Hepatocyte (in vitro differentiated cells): ENCODE data around the gene SLC8A2. TPM values are rescaled to one million over a fixed set of nuclear protein-coding genes. Genes with fewer than 3 reads are reported as not detected.
"Not testable (repeated sequence)": the region's sequence is repeated elsewhere in the genome, so short reads cannot be mapped to it uniquely, and the experiment has no call there.

Experiments used
- DNase-seq: peaks from one replicate; pipeline ENCODE4 v3.0.0-alpha.2; 2016; ENCODE audit warnings: low spot score
- H2AFZ ChIP-seq: fragments of 200-600 bp; sonication (generic); 2 replicates; pipeline ENCODE4 v1.6.0; 2016; ENCODE audit warnings: antibody characterized with exemption, mild to moderate bottlenecking
- H3K27ac ChIP-seq: fragments of 200-600 bp; sonication (generic); 2 replicates; pipeline ENCODE4 v1.5.1; 2016; ENCODE audit warnings: mild to moderate bottlenecking
- H3K27me3 ChIP-seq: fragments of 200-600 bp; sonication (generic); 2 replicates; pipeline ENCODE4 v1.6.1; 2016
- H3K36me3 ChIP-seq: fragments of 200-600 bp; sonication (generic); replicated peaks from 2 replicates; pipeline ENCODE4 v1.5.1; 2016; ENCODE audit warnings: low read depth; ENCODE audit not compliant: insufficient read depth
- H3K4me1 ChIP-seq: fragments of 200-600 bp; sonication (generic); 2 replicates; pipeline ENCODE4 v1.5.1; 2016; ENCODE audit warnings: mild to moderate bottlenecking, moderate library complexity; ENCODE audit not compliant: insufficient read depth
- H3K4me2 ChIP-seq: fragments of 200-600 bp; sonication (generic); 2 replicates; pipeline ENCODE4 v1.6.0; 2016
- H3K4me3 ChIP-seq: fragments of 200-600 bp; sonication (generic); 2 replicates; pipeline ENCODE4 v1.5.1; 2016; ENCODE audit warnings: mild to moderate bottlenecking
- H3K79me2 ChIP-seq: fragments of 200-600 bp; sonication (generic); 2 replicates; pipeline ENCODE4 v1.6.0; 2017; ENCODE audit warnings: mild to moderate bottlenecking
- H3K9me2 ChIP-seq: fragments of 200-600 bp; sonication (generic); replicated peaks from 2 replicates; pipeline ENCODE4 v1.6.0; 2017; ENCODE audit warnings: mild to moderate bottlenecking; ENCODE audit not compliant: insufficient read depth
- H3K9me3 ChIP-seq: fragments of 200-600 bp; sonication (generic); 2 replicates; pipeline ENCODE4 v1.5.1; 2016; ENCODE audit warnings: low read depth, mild to moderate bottlenecking
- H4K20me1 ChIP-seq: fragments of 200-600 bp; sonication (generic); 2 replicates; pipeline ENCODE4 v1.6.0; 2016; ENCODE audit warnings: mild to moderate bottlenecking; ENCODE audit not compliant: insufficient read depth, poor library complexity, severe bottlenecking
- EZH2 ChIP-seq: fragments of 200-600 bp; sonication (generic); IDR thresholded peaks from 2 replicates; pipeline ENCODE4 v1.6.1; 2016; ENCODE audit warnings: antibody characterized with exemption, mild to moderate bottlenecking, borderline replicate concordance
- EZH2phosphoT487 ChIP-seq: fragments of 200-600 bp; sonication (generic); IDR thresholded peaks from one replicate; pipeline ENCODE4 v1.6.1; 2018; ENCODE audit warnings: antibody characterized with exemption, mild to moderate bottlenecking, low read depth, moderate library complexity; ENCODE audit not compliant: unreplicated experiment, severe bottlenecking
- WGBS: methylation state at CpG from one replicate; pipeline ENCODE4 v1.1.6; 2016; ENCODE audit warnings: low lambda C conversion rate; ENCODE audit errors: missing lambda C conversion rate; 5-methylcytosine and 5-hydroxymethylcytosine counted together
- polyA plus RNA-seq: library from polyadenylated mRNA; unstranded; fragments of >200 nt; fragmentation: Nextera tagmentation; extraction: Ambion mirVana; gene quantifications from 2 replicates; pipeline ENCODE4 v1.2.1, GENCODE V29; 2016
- total RNA-seq: library from RNA; depleted of rRNA; stranded (reverse); fragments of >200 nt; gene quantifications from 2 replicates; pipeline ENCODE4 v1.2.3, GENCODE V29; 2014
- TF ChIP-seq, protein P1 (sequence below): fragments of 200-600 bp; sonication (generic); IDR thresholded peaks from 2 replicates; pipeline ENCODE4 v1.5.1; 2016; ENCODE audit warnings: antibody characterized with exemption, mild to moderate bottlenecking; ENCODE audit not compliant: poor library complexity

The SLC8A2 gene
- total and polyA plus RNA-seq, 2 experiments from 2014 or later, result 0.24 to 1.1 TPM

DNA sequence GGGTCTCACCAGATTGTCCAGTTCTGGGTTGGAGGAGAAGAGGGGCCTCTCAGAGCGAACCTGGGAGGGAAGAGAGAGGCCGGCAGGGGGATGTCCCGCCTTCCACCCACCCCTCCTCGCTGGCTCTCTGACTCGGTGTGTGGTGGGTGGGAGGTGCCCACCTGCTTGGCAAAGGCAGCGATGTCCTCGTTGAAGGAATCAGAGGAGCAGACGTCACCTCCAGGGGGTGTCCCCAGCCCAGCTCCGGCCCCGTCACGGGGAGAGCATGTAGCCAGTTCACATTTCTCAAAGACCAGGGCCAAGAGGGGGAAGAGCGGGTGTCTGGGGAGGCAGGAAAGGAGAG is 55.1 kb downstream of the SLC8A2 start:
- H3K9me2 ChIP-seq, result no peaks in the 10 kb centered on the region
- H3K4me3 ChIP-seq, result no peak overlapping the region
- no peak for DNase-seq
- peaks cover 11% of the 10 kb centered on the region for H3K4me1 ChIP-seq
- no peaks in the 10 kb centered on the region for H3K9me3 ChIP-seq
- H3K4me2 ChIP-seq, result no peak overlapping the region
- H4K20me1 ChIP-seq, result peaks cover 2% of the 10 kb centered on the region
- H3K36me3 ChIP-seq, result no peaks in the 10 kb centered on the region
- H3K27me3 ChIP-seq, result peaks cover 51% of the 10 kb centered on the region
- no peaks in the 10 kb centered on the region for H3K79me2 ChIP-seq
- no peak overlapping the region for H2AFZ ChIP-seq
- TF ChIP-seq EZH2phosphoT487 (no peak), EZH2 (no peak)
- TF ChIP-seq, protein P1, sequence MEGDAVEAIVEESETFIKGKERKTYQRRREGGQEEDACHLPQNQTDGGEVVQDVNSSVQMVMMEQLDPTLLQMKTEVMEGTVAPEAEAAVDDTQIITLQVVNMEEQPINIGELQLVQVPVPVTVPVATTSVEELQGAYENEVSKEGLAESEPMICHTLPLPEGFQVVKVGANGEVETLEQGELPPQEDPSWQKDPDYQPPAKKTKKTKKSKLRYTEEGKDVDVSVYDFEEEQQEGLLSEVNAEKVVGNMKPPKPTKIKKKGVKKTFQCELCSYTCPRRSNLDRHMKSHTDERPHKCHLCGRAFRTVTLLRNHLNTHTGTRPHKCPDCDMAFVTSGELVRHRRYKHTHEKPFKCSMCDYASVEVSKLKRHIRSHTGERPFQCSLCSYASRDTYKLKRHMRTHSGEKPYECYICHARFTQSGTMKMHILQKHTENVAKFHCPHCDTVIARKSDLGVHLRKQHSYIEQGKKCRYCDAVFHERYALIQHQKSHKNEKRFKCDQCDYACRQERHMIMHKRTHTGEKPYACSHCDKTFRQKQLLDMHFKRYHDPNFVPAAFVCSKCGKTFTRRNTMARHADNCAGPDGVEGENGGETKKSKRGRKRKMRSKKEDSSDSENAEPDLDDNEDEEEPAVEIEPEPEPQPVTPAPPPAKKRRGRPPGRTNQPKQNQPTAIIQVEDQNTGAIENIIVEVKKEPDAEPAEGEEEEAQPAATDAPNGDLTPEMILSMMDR, result no peak
- H3K27ac ChIP-seq, result no peak overlapping the region
- 69% methylated on average over 9 of the region's 12 CpGs for WGBS

DNA sequence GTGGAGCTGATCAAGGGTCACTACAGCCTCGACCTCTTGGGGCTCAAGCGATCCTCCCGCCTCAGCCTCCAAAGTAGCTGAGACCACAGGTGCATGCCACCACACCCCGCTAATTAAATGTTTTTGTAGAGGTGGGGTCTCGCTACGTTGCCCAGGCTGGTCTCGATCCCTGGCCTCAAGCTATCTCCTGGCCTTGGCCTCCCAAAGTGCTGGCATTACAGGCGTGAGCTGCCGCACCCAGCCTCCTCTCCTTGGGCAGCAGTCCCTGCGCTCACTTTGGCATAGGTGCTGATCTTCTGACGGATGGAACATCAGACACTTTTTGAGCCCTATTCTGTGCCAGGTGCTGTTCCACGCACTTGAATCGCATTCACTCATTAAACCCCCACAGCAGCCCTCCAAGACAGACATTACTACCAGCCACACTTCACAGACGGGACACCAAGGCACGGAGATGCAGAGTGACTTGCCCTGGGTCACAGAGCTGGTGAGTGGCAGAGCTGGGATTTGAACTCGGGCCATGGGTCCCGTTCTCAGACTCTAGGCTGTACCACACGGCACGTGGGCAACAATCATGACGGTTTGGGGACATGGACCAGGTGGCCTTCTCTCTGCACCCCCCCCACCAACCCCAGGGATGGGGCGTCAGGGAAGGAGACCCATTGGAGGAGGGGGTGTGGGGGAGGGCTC is 55.6 kb downstream of the SLC8A2 start:
- TF ChIP-seq, protein P1, result no peak
- TF ChIP-seq EZH2 (no peak), EZH2phosphoT487 (no peak)
- Histone ChIP-seq H2AFZ (no peak overlapping the region), H3K4me3 (no peak overlapping the region), H4K20me1 (peaks cover 2% of the 10 kb centered on the region), H3K79me2 (no peaks in the 10 kb centered on the region), H3K27ac (no peak overlapping the region), H3K4me1 (peaks cover 8% of the 10 kb centered on the region), H3K36me3 (no peaks in the 10 kb centered on the region), H3K4me2 (no peak overlapping the region), H3K9me3 (no peaks in the 10 kb centered on the region), H3K9me2 (no peaks in the 10 kb centered on the region), H3K27me3 (peaks cover 46% of the 10 kb centered on the region)
- WGBS, result 95% methylated on average over 21 of the region's 21 CpGs
- DNase-seq, result no peak

DNA sequence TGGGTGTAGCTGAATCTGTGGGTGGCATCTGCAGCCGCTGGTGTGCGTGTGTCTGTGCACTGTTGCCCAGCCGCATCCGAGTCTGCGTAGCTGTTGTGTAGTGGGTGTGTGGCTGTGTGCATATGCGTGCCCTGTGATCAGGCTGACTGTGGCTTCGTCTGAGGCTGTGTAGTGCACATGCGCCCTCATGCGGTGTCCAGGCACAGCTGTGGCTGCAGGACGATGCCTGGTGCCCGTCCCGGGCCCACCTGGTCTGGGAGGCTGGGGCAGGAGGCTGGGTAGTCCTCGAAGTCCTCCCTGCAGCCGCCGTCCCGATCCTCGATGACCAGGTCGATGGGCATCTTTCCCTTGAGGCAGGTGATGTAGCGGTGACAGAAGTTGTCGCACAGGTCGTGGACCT is 57.2 kb downstream of the SLC8A2 start:
- DNase-seq, result no peak
- H3K4me2 ChIP-seq, result no peak overlapping the region
- no peak overlapping the region for H3K27ac ChIP-seq
- H3K9me3 ChIP-seq, result no peaks in the 10 kb centered on the region
- H3K79me2 ChIP-seq, result no peaks in the 10 kb centered on the region
- no peak overlapping the region for H3K4me3 ChIP-seq
- H3K9me2 ChIP-seq, result no peaks in the 10 kb centered on the region
- no peak overlapping the region for H2AFZ ChIP-seq
- no peaks in the 10 kb centered on the region for H3K36me3 ChIP-seq
- H4K20me1 ChIP-seq, result peaks cover 2% of the 10 kb centered on the region
- peaks cover 31% of the 10 kb centered on the region for H3K27me3 ChIP-seq
- 82% methylated on average over 17 of the region's 21 CpGs for WGBS
- TF ChIP-seq, protein P1, result peak; percentile 7
- no peak for TF ChIP-seq EZH2
- no peaks in the 10 kb centered on the region for H3K4me1 ChIP-seq

DNA sequence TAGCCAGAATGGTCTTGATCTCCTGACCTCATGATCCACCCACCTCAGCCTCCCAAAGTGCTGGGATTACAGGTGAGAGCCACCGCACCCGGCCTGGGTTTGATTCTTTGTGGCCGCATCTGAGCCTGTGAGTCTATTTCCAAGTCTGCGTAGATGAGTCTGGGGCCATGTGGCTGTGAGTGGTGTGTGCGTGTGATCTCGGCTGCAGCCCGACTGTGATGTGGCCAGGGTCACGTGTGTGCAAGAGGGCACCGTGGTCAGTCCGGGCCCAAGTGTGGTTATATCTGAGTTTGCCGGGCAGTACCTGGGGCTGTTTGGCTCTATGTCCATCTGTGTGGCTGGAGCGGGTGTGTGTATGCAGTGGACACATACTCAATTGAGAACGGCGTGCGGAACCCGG is 57.8 kb downstream of the SLC8A2 start:
- Histone ChIP-seq H3K79me2 (no peaks in the 10 kb centered on the region), H3K9me3 (no peaks in the 10 kb centered on the region), H3K27ac (no peak overlapping the region), H3K27me3 (peaks cover 28% of the 10 kb centered on the region), H3K4me3 (no peak overlapping the region), H4K20me1 (peaks cover 2% of the 10 kb centered on the region), H3K9me2 (no peaks in the 10 kb centered on the region), H3K36me3 (no peaks in the 10 kb centered on the region), H3K4me1 (no peaks in the 10 kb centered on the region), H2AFZ (no peak overlapping the region), H3K4me2 (no peak overlapping the region)
- WGBS, result 98% methylated on average over 16 of the region's 16 CpGs
- DNase-seq, result no peak
- TF ChIP-seq, protein P1, result no peak

DNA sequence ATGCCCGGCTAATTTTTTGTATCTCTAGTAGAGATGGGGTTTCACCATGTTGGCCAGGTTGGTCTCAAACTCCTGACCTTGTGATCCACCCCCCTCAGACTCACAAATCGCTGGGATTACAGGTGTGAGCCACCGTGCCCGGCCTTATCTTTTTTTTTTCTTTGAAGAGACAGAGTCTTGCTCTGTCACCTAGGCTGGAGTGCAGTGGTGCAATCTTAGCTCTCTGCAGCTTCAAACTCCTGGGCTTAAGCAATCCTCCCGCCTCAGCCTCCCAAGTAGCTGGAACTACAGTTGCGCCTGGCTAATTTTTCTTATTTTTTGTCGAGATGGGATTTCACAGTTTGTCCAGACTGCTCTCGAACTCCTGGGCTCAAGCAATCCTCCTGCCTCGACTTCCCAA is 60.0 kb downstream of the SLC8A2 start:
- not testable (repeated sequence) for H2AFZ ChIP-seq, H3K9me2 ChIP-seq, H3K27ac ChIP-seq, H3K4me3 ChIP-seq, H3K79me2 ChIP-seq, H3K4me1 ChIP-seq, H3K9me3 ChIP-seq, H4K20me1 ChIP-seq, H3K36me3 ChIP-seq, H3K4me2 ChIP-seq, DNase-seq
- WGBS, result 74% methylated on average over 9 of the region's 9 CpGs
- peaks cover 18% of the 10 kb centered on the region for H3K27me3 ChIP-seq
